ENCODE data around the gene TMEM43.

TMEM43 gene

DNA sequence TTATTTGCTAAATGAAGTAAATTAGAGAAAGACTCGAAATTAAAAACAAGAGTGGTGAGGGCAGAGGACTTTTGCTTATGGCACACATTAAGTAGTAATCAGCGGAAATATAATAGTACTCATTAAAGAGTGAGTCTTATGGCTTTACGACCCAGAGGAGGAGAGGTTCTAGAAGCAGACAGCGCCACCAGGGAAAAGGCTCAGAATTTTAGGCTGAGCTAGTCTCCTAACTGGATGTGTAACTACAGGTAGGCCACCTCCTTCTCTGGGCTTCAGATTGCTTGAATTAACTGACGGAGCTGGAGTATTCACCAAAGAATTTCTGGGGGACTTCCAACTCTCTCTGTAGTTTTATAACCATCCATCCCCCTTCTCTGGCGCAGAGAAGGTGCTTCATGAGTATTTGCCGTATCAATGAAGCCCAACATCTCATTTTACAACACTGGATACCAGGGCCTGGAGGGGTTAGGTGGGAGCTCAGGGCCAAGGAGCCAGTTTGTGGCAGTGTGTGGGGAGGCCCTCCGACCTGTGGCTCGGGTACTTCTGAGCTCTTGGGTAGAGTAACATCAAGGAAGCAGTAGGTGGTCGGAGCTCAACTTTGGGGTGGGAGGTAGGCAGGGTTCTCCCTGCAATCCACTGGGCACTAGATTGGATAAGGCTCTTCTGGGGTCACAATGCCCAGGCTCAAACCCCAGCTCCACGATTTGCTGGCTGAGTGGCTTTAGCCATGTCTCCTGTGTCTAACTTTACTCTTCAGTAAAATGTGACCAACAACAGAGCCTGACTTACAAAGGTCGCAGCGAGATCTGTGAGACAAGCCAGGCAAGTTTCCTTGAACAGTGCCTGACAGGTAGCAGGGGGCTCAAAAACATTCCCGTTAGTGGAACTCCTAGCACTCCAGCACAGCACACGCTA lies 1.3 kb upstream of the TMEM43 start:
- no peak for DNase-seq

DNA sequence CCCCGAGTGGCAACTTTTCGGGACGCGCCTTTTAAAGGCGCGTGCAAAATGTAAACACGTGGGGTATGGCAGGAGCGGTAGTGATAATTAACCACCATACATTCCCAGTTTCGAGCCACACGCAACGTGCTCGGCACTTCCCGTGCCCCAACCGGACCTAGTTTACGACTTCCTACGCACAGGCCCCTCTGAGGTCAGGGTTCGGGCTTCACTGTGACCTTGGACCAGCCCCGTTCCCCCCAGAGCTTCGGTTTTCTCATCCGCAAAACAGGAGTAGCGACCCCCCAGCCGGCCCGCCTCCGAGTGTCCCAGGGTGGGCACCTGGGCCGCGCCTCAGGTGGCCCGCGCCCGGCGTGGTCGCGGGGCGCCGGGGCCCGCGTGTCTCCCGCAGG lies 633 bp upstream of the TMEM43 start:
- peak; percentile 71 to 86 for DNase-seq

DNA sequence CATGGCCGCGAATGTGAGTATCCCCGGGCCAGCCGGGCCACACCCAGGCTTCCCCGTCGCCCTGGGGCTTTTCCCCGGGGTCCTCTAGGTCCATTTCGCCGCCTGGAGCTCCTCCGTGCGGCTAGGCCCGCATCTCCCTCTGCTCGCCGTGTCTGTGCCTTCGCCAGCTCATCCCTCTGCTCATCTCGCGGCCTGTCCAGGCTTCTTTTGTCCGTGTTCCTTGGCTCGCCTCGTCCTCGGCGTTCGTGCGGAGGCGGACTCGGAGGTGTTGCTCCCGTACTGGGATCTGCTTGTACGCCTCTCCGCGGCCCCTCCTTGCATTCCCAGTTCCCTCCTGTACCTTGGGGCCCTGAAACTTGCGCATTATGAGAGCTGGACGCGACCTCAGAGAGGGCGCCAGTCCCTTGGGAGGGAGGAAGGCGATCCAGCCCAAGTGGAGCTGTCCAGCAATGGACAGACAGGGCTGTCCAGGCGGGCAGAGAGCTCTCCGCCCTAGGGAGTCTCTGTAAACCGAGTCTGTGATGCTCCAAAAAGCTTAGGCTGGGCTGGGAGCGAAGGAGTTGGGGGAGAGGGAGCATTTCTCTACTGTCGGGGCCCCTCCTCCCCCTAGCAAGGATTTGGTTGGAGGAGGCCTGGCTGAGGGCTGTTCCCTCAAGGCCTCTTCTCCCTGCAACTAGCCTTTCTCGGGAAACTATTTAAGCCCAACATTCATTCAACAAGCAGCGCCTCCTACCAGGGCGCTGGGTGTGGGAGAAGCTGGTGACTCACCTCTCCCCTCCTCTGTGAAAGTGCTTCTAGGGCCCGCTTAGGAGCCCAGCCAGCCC lies 553 bp downstream of the TMEM43 start:
- DNase-seq = peak; percentile 68 to 88

DNA sequence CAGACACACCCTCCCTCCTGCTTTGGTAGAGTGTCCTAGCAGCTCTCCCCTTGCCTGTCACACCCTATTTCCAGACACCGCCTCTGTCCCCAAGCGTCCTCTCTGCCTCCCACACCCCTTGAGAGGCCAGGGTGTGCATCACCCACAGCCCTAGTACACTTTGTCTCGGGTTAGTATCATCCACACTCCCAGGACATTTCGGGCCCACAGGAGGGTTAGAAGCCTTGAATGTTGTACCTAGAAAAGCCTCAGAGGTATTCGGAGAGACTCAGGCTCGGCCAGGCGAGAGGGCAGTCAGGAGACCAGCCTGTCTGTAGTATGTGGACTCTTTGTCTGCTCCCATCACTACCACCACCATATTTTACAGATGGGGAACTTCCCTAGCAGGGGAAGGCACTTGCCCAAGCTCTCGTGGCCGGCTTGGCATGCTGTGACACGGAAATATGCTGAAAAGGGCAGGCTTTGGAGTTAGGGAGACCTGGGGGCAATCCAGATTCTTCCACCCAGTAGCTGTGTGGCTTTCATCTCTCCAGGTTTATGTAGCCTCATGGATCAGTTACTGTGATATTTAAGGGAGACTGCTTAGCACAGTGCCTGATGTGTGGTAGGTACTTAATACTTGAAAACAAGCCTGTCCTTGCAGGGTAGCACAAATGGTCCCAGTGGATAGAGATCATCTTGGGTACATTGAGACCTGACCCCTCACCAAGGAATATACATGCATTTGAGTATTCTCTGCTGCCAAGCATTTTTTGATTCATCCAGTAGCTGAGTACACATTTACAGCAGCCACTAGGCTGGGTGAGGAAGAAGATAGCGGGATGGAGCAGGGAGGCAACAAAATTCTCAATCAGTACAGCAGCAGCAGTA lies 1.4 kb downstream of the TMEM43 start:
- DNase-seq = peak in 1 of 2 donors; percentile 50

DNA sequence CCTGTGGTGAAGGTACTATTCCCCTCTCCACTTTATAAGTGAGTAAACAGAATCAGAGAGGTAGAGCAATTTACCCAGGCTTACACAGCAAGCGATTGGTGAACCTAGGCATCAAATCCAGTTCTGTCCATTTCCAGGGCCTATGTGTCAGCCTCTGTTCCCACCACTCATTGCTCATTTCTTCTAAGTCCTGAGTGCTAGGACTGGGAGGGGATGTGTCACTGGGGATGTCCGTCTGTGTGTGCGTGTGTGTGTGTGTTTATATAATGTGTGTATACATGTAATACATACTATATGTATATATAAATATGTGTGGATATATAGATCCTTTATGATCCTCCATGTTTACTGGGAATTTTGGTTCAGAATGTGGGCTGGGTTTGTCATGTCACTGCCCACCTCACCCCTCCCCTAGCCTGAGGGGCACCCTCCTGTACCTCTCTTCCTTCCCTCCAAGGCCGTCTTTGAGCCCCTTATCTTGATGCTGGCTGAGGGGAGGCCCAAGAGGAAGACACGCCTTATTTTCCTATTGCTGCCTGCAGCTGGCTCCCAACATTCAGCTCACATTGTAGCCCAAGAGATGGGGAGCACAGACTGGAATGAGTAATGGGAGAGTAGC lies 2.1 kb downstream of the TMEM43 start:
- DNase-seq = no peak

DNA sequence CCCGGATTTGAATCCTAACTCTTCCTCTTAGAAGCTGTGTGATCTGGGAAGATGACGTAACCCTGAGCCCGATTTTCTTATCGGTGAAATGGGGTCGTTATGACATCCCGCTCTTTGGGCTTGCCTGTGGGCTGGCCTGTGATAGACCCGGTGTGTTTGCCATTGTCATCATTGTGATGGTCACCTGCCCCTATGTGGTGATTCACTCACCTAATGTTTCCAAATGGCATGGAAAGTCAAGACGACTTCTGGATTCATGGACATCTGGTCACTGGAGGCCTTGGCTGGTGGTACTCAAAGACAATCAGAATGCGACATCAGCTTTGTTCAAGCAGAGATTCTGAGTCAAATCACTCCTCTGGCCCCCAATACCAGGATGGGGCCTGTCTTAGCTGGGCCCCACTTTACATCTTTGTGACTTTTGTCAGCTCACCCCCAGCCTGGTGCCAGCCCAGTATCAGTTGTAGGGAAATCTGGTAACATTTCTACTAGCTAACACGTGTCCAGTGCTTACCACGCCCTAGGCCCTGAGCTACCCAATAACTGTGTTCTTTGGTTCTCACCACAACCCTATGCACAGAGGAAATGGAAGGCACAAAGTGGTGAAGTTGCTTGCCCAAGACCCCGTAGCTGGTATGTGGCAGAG lies 2.8 kb downstream of the TMEM43 start:
- no peak for DNase-seq

DNA sequence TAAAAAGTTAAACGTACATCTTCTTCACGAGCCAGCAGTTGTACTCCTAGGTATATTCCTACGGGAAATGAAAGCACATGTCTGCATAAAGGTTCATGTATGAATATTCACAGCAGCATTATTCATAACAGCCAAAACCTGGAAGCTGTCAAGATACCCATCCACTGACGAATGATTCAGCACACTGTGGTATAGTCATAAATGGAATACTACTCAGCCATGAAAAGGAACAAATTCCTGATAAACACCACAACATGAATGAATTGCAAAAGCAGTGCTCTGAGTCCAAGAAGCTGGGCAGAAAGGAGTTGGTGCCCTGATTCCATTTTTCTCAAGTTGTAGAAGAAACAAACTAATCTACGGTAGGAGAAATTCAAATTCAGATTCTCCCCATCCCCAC lies 3.9 kb downstream of the TMEM43 start:
- DNase-seq = no peak

DNA sequence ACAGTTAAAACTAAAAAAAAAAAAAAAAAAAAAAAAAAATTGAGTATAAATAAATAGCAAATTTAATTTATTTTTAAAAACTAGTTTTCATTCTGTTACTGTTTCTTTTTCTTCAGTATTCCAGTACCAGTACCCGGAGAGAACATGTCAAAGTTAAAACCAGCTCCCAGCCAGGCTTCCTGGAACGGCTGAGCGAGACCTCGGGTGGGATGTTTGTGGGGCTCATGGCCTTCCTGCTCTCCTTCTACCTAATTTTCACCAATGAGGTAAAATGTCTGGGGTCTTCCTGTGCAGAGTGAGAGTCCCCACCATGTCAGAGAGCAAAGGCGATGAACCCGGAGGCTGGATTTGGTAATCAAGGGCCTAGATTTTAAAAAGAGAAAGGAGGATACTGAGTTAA lies 4.4 kb downstream of the TMEM43 start:
- DNase-seq = no peak

DNA sequence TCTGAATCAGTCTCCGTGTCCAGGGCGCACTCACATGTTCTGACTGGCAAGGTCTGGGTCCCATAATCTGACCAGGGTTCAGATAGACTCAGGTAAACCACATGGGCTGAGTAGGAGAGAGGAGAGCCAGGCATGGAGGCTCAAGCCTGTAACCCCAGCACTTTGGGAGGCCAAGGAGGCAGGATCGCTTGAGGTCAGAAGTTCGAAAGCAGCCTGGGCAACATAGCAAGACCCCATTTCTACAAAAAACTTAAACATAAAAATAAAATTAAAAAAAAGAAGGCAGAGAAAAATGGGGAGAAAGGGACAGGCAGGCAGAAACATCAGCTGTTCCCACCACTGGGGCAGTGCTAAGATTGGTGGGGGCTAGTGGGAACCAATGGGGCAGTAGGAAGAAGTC lies 5.4 kb downstream of the TMEM43 start:
- DNase-seq = no peak

DNA sequence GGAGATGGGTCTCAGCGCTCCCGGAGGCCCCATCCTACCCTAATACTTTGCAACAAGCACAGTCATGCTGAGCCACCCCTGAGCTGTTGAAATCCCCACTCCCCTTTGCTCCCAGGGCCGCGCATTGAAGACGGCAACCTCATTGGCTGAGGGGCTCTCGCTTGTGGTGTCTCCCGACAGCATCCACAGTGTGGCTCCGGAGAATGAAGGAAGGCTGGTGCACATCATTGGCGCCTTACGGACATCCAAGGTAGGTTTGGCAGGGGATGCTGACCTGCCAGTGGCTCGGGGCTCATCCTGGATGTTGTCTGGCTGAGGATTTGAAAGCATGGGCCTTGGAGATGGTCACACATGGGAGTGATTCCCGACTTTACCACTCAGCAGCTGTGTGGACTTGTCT lies 5.9 kb downstream of the TMEM43 start:
- no peak for DNase-seq

DNA sequence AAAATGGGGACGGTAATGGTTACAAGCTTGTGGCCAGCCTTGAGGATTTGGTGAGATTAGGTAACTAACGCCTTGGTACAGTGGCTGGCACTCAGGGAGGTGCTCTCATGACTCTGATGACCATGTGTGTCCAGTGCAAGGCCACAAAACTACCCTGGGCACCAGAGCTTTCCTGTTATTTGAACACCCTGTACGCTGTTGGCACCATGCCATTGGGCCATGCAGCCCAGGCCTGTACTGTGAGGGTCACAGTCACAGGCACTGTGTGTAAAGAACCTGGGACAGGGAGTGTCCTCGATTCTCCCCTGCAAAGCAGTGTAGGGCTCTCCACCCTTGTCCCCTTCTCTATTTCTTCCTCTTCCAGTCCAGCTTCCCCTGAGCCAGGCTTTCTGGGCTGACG lies 6.3 kb downstream of the TMEM43 start:
- no peak for DNase-seq

DNA sequence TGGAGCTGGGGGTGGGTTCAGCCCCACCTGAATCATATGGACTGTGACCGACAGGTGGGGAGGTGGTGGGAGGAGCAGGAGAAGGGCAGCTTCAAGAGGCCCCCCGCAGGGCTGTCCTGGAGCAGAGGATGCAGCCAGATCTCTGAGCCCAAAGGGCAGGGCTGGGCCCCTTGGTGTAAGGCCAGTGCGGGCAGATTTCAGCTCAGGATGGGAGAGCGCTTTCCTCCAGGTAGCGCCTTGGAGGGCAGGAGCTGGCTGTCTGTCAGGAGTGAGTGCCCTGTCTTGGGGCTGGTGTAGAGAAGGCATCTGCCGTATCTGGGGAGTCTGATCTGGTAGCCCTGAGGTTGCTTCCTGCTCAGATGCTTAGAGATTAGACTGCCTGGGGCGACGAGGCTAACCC lies 7.3 kb downstream of the TMEM43 start:
- no peak for DNase-seq

DNA sequence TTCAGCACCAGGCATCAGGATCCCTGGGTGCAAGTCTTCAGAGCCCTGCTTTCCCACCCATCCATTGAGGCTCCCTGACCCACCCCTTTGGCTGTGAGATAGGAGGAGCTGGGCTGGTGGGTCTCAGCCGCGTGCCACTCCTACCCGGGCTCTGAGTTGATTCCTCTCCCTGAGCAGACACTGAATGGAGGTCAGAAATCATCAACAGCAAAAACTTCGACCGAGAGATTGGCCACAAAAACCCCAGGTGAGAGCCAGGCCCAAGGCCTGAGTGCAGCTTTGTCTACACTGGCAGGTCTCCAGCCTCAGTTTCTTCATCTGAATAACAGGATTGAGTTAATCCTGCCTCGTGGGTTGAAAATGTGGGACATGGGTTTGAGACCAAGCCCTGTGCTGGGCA lies 7.8 kb downstream of the TMEM43 start:
- no peak for DNase-seq

DNA sequence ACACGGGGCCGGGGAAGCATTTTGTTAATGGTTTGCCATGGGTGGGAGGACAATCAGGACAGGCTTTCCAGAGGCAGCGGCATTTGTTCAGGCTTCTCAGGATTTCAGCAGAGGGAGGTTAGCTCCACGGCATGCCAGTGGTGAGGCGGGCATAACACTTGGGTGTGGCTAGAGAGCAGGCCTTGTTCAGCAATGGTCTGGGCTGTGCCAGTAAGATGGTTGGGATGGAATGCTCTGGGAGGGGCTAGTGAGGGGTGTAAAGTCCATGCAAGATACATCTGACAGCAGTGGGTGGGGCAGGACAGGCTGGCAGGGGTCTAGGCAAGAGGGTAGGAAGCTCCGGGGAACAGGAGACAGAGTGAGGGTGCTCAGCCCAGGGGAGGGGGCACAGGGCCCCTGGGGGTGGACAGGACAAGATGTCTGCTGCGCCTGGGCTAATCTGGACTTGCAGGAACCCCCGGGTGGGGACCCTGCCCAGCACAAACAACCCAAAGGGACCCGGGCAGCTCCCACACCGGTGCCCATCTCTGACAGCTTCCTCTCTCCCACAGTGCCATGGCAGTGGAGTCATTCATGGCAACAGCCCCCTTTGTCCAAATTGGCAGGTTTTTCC lies 8.4 kb downstream of the TMEM43 start:
- no peak for DNase-seq

DNA sequence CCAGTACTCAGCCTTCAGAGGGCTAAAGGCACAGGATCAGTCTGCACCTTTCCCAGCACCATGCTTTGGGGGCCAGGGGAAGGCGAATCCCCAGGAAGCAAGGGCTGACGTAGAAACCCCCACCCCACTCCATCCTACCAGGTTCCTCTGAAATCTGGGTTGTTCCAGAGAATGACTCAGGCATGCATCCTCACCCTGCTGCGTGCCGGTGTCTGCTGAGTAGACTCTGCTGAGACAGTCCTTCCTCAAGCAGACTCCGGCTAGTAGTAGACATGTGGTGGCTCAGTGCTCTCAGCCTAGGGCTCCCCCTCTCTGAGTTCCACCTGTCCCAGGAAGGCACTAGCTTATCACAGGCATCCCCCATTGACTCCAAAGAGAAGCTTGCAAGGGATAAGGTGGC lies 9.0 kb downstream of the TMEM43 start:
- DNase-seq = no peak

DNA sequence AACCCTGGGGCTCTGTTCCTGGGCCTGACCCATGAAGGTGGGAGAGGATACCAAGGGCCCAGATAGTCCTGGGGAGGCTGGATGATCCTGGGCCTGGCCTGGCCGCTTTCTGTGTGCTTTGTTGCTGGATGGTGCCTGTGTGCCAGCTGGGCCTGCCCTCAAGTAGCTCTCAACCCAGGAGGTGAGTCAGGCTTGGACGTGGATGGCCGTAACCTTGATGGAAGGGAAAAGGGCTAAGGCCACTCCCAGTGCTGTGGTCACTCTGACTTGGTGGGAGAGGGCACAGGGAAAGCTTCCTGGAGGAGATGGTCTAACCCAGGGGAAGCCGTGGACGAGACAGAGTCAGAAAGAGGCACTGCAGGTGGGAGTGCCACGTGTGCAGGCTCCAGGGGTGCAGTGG lies 9.4 kb downstream of the TMEM43 start:
- DNase-seq = no peak

DNA sequence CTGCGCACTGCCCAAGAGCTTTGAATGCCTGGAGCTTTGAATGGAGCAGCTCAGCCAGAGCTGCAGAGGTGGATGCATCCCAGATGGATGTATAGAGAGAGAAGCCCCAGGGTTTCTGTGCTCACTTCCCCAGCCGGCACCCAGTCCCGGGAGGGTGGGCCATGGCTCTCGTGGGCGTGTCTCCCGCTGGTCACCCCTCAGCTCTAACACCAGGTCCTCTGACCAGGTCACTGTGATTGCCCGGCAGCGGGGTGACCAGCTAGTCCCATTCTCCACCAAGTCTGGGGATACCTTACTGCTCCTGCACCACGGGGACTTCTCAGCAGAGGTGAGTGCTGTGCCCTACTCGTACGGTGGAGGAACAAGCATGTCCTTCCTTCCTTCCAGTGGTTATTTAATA lies 10.7 kb downstream of the TMEM43 start:
- no peak for DNase-seq

DNA sequence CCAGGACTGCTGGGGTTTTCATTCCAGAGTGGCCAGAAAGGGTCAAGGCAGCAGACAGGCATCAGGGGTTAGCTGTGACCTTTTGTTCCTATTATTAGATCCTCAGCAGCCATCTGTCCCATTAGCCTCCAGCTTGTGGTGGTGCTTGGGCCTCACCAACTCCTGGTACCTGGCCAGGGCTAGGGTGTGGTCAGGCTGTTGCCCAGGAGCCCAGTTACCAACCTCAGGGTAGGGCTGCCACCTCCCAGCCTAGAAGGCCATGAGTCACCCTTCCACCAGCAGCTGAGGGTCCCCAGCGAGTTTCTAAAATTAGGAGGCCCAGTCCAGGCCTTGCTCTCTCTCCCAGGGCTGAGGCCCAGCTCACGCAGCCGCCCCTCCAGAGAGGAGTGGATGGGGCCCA lies 12.2 kb downstream of the TMEM43 start:
- no peak for DNase-seq

DNA sequence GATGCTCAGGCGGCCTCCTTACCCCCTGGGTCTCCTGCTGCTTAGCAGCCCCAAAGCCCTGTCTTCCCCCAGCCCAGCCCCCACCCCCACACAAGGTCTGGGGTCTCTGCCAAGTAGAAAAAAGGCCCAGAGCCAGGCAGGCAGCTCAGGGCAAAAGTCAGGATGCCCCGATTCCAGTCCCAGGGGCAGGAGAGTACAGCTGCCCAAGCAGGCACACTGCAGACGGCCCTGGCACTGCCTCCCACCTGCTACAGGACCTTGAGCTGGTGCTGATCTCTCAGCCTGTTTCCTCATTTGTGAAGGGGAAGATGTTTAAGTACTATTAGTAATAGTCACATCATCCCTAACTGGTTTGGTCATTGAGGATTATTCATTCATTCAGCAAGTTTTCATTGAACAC lies 12.6 kb downstream of the TMEM43 start:
- DNase-seq = peak; percentile 52 to 79

DNA sequence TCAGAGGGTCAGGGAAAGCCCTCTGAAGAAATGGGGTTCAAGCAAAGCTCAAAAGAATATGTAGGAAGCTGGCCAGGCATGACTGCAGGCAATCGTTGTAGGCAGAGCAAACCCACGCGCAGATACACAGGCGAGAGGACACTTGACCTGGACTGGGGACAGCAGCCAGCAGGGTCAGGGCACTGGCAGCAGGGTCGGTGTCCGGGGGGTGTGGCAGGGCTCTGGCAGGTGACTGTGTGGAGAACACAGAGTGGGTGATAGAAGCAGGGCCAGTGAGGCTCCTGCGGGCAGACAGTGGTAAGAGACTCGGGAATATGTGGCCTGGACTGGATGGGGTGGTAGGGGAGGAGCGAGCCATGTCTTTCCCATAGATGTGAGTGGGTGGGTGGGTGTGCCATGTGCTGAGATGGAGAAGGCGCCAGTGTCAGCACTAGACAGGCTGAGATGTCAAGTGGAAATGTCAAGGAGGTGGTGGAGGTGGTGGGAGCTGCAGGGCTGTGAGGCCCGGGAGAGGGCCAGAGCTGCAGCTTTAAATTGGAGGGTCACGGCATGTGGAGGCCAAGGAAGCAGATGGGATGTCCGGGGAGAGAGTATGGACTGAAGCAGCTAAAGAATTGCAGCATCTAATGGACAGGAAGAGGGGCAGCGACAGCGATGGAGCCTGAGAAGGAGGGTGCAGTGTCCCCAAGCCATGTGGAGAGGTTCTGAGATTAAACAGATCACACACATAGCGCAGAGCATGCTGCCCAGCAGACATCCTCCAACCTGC lies 13.4 kb downstream of the TMEM43 start:
- peak in 1 of 2 donors; percentile 41 for DNase-seq

Measured in inflammatory macrophage (primary cell).